Gastrocnemius medialis (tissue), 4 donors: ENCODE results near the gene RBM47.

Experiments used
- CTCF ChIP-seq, 5 experiments: fragments of 450-650 bp in 3 of 5; fragments of 200-600 bp in 2 of 5; sonication (generic) in 2 of 5; IDR thresholded peaks in 4 of 5; conservative IDR thresholded peaks in 1 of 5; 1 replicate in 4 of 5; 2 replicates in 1 of 5; pipeline ENCODE4 v1.5.1; 2016 to 2019; ENCODE audit warnings: antibody characterized with exemption in 5 of 5, mild to moderate bottlenecking in 3 of 5, moderate library complexity in 3 of 5
- POLR2A ChIP-seq, 2 donors: fragments of 450-650 bp; IDR thresholded peaks; one replicate each; pipeline ENCODE4 v1.6.1; 2017; ENCODE audit warnings: antibody characterized with exemption in 2 of 2, mild to moderate bottlenecking in 2 of 2, moderate library complexity in 2 of 2

- TF ChIP-seq CTCF (IDR thresholded peaks at IDR 0.05 in 4 of 5, conservative IDR thresholded peaks at IDR 0.05 in 1 of 5) (no peak), POLR2A (IDR thresholded peaks at IDR 0.05) (no peak)
These were observed 33.4 kb upstream of the RBM47 start for GRCh38 chr4:40662962-40663604.
